ENCODE measurements around the gene PTPN6. TPM values are rescaled to one million over a fixed set of nuclear protein-coding genes. Genes with fewer than 3 reads are reported as not detected.

PTPN6 gene
- total and polyA plus RNA-seq, 2 experiments from 2014 or later, result 17.4 to 28.4 TPM

DNA sequence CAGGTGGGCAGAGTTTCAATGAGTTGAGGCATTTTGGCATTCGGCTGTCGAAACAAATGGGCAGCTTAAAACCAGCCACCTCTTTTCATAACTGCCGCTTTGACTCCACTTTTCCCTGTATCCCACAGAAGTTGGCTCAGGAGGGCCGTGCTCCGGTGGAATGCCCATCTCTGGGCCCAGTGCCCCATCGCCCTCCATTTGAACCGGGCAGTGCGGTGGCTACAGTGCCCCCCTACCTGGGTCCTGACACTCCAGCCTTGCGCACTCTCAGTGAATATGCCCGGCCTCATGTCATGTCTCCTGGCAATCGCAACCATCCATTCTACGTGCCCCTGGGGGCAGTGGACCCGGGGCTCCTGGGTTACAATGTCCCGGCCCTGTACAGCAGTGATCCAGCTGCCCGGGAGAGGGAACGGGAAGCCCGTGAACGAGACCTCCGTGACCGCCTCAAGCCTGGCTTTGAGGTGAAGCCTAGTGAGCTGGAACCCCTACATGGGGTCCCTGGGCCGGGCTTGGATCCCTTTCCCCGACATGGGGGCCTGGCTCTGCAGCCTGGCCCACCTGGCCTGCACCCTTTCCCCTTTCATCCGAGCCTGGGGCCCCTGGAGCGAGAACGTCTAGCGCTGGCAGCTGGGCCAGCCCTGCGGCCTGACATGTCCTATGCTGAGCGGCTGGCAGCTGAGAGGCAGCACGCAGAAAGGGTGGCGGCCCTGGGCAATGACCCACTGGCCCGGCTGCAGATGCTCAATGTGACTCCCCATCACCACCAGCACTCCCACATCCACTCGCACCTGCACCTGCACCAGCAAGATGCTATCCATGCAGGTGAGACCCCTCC lies 12.6 kb upstream of the PTPN6 start:
- peak overlapping the region; percentile 76 for H3K4me3 ChIP-seq
- TF ChIP-seq, protein P1, sequence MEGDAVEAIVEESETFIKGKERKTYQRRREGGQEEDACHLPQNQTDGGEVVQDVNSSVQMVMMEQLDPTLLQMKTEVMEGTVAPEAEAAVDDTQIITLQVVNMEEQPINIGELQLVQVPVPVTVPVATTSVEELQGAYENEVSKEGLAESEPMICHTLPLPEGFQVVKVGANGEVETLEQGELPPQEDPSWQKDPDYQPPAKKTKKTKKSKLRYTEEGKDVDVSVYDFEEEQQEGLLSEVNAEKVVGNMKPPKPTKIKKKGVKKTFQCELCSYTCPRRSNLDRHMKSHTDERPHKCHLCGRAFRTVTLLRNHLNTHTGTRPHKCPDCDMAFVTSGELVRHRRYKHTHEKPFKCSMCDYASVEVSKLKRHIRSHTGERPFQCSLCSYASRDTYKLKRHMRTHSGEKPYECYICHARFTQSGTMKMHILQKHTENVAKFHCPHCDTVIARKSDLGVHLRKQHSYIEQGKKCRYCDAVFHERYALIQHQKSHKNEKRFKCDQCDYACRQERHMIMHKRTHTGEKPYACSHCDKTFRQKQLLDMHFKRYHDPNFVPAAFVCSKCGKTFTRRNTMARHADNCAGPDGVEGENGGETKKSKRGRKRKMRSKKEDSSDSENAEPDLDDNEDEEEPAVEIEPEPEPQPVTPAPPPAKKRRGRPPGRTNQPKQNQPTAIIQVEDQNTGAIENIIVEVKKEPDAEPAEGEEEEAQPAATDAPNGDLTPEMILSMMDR (IDR thresholded peaks at IDR 0.05; ENCODE audit: low read depth, low read length), result no peak
- no peaks in the 10 kb centered on the region for H3K27me3 ChIP-seq
- H3K27ac ChIP-seq, result peak overlapping the region; percentile 79
- no peaks in the 10 kb centered on the region for H3K9me3 ChIP-seq (ENCODE audit: low read depth)
- DNase-seq (ENCODE audit: low read depth in 1 of 2, low spot score in 1 of 2), result no peak
- H3K36me3 ChIP-seq, result peaks cover 12% of the 10 kb centered on the region
- H3K4me1 ChIP-seq (ENCODE audit: low read depth), result peaks cover 8% of the 10 kb centered on the region

DNA sequence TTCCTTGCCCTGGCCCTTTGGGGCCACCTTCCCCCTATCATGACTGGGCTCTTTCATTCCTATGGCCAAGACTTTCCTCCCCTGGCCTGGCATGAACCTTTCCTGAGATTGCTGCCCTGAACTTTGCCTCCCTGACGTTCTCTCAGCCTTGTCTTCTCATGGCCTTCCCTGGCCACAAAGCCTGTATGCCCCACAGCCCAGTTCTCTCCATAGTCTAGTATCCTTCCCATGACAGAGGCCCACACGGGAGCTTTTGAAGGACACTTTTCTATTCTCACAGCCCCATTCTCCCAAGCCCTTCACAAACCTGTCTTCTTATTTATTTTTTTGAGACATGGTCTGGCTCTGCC lies 12.0 kb upstream of the PTPN6 start:
- peak overlapping the region; percentile 79 for H3K27ac ChIP-seq
- H3K36me3 ChIP-seq, result peaks cover 6% of the 10 kb centered on the region
- DNase-seq (ENCODE audit: low read depth in 1 of 2, low spot score in 1 of 2), result no peak
- H3K4me3 ChIP-seq, result no peak overlapping the region
- TF ChIP-seq, protein P1 (IDR thresholded peaks at IDR 0.05; ENCODE audit: low read depth, low read length), result no peak
- peaks cover 8% of the 10 kb centered on the region for H3K4me1 ChIP-seq (ENCODE audit: low read depth)
- no peaks in the 10 kb centered on the region for H3K9me3 ChIP-seq (ENCODE audit: low read depth)
- no peaks in the 10 kb centered on the region for H3K27me3 ChIP-seq

DNA sequence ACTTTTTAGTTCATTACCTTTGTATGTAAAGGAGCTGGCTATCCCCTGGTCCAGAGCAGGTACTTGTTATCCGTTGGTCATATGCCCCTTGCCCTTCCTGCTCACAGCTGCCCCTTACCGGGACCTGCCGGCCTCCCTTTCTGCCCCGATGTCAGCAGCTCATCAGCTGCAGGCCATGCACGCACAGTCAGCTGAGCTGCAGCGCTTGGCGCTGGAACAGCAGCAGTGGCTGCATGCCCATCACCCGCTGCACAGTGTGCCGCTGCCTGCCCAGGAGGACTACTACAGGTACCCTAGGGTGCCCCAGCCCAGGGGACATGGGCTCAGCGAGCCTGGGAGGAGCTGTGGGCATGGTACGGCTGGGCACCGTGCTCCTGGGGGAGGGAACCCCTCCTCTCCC lies 9.9 kb upstream of the PTPN6 start:
- TF ChIP-seq, protein P1 (IDR thresholded peaks at IDR 0.05; ENCODE audit: low read depth, low read length), result no peak
- no peak overlapping the region for H3K4me3 ChIP-seq
- H3K27me3 ChIP-seq, result no peaks in the 10 kb centered on the region
- H3K36me3 ChIP-seq, result no peaks in the 10 kb centered on the region
- no peak for DNase-seq (ENCODE audit: low read depth in 1 of 2, low spot score in 1 of 2)
- peaks cover 8% of the 10 kb centered on the region for H3K4me1 ChIP-seq (ENCODE audit: low read depth)
- no peak overlapping the region for H3K27ac ChIP-seq
- H3K9me3 ChIP-seq (ENCODE audit: low read depth), result no peaks in the 10 kb centered on the region

DNA sequence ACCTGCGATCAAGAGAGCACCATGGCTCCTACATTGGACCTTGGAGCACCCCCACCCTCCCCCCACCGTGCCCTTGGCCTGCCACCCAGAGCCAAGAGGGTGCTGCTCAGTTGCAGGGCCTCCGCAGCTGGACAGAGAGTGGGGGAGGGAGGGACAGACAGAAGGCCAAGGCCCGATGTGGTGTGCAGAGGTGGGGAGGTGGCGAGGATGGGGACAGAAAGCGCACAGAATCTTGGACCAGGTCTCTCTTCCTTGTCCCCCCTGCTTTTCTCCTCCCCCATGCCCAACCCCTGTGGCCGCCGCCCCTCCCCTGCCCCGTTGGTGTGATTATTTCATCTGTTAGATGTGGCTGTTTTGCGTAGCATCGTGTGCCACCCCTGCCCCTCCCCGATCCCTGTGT lies 9.4 kb upstream of the PTPN6 start:
- H3K27me3 ChIP-seq, result no peaks in the 10 kb centered on the region
- H3K27ac ChIP-seq, result no peak overlapping the region
- TF ChIP-seq, protein P1 (IDR thresholded peaks at IDR 0.05; ENCODE audit: low read depth, low read length), result no peak
- no peak for DNase-seq (ENCODE audit: low read depth in 1 of 2, low spot score in 1 of 2)
- no peaks in the 10 kb centered on the region for H3K36me3 ChIP-seq
- no peaks in the 10 kb centered on the region for H3K9me3 ChIP-seq (ENCODE audit: low read depth)
- peaks cover 8% of the 10 kb centered on the region for H3K4me1 ChIP-seq (ENCODE audit: low read depth)
- H3K4me3 ChIP-seq, result no peak overlapping the region

DNA sequence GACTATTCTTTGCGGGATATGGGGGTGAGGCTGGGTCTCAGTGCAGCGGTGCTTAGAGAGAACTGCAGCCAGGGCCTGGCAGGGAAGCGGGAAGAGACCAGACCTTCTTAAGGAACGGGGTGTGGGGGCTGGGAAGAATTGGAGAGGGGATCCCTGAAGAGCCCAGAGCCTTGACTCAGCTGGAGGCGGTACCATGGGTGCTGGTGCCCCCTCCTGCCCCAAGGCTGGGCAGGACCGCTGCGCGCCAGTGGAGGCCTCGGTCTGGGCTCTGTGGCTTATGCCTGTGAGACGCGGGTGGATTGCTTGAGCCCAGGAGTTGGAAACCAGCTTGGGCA lies 8.9 kb upstream of the PTPN6 start:
- Histone ChIP-seq H3K36me3 (no peaks in the 10 kb centered on the region), H3K27ac (peak overlapping the region; percentile 98), H3K4me3 (no peak overlapping the region), H3K9me3 (ENCODE audit: low read depth) (no peaks in the 10 kb centered on the region), H3K27me3 (no peaks in the 10 kb centered on the region), H3K4me1 (ENCODE audit: low read depth) (peaks cover 8% of the 10 kb centered on the region)
- DNase-seq (ENCODE audit: low read depth in 1 of 2, low spot score in 1 of 2), result peak in 1 of 2 donors; percentile 7
- TF ChIP-seq, protein P1 (IDR thresholded peaks at IDR 0.05; ENCODE audit: low read depth, low read length), result no peak
